ENCODE results near the gene AFDN.

DNA sequence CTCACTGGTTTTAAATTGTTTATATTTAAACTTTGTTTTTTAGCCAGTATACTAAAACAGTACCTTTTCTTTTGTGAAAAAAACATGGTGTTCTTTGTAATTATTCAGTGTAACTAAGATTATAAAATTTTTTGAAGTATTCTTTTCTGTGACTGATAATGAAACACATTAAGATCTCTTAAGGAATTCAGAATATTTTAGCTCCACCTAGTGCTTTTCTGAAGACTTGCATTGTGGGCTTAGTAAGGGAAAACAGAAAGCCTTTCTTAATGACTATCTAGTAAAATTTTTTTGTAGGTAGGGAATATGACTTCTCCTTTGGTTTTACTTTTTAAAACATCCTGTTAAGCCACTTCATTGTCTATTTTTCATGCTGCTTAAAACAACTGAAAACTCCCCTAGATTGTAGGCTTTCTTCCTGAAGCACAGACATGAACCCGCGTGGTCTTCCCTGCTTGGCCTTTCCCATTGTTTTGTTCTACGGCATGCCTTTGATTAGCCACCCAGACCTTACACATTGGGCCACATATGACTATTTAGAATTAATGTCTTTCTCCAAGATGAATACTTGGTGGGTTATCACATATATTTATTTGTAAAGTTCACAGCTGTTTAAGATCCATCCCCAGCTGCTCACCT, 72.1 kb downstream of the AFDN start:
- TF ChIP-seq, protein P1, sequence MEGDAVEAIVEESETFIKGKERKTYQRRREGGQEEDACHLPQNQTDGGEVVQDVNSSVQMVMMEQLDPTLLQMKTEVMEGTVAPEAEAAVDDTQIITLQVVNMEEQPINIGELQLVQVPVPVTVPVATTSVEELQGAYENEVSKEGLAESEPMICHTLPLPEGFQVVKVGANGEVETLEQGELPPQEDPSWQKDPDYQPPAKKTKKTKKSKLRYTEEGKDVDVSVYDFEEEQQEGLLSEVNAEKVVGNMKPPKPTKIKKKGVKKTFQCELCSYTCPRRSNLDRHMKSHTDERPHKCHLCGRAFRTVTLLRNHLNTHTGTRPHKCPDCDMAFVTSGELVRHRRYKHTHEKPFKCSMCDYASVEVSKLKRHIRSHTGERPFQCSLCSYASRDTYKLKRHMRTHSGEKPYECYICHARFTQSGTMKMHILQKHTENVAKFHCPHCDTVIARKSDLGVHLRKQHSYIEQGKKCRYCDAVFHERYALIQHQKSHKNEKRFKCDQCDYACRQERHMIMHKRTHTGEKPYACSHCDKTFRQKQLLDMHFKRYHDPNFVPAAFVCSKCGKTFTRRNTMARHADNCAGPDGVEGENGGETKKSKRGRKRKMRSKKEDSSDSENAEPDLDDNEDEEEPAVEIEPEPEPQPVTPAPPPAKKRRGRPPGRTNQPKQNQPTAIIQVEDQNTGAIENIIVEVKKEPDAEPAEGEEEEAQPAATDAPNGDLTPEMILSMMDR (IDR thresholded peaks at IDR 0.05 in 2 of 3, conservative IDR thresholded peaks at IDR 0.05 in 1 of 3; ENCODE audit: control insufficient read depth in 2 of 3, extremely low read depth in 1 of 3, insufficient read depth in 1 of 3, low read depth in 3 of 3, low read length in 3 of 3) = peak; percentile 68 to 77 (median 71); a peak in 5 of 6 replicates
- TF ChIP-seq, protein P2, sequence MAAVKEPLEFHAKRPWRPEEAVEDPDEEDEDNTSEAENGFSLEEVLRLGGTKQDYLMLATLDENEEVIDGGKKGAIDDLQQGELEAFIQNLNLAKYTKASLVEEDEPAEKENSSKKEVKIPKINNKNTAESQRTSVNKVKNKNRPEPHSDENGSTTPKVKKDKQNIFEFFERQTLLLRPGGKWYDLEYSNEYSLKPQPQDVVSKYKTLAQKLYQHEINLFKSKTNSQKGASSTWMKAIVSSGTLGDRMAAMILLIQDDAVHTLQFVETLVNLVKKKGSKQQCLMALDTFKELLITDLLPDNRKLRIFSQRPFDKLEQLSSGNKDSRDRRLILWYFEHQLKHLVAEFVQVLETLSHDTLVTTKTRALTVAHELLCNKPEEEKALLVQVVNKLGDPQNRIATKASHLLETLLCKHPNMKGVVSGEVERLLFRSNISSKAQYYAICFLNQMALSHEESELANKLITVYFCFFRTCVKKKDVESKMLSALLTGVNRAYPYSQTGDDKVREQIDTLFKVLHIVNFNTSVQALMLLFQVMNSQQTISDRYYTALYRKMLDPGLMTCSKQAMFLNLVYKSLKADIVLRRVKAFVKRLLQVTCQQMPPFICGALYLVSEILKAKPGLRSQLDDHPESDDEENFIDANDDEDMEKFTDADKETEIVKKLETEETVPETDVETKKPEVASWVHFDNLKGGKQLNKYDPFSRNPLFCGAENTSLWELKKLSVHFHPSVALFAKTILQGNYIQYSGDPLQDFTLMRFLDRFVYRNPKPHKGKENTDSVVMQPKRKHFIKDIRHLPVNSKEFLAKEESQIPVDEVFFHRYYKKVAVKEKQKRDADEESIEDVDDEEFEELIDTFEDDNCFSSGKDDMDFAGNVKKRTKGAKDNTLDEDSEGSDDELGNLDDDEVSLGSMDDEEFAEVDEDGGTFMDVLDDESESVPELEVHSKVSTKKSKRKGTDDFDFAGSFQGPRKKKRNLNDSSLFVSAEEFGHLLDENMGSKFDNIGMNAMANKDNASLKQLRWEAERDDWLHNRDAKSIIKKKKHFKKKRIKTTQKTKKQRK (IDR thresholded peaks at IDR 0.05; ENCODE audit: low read depth, low read length) = no peak
- TF ChIP-seq, protein P3, sequence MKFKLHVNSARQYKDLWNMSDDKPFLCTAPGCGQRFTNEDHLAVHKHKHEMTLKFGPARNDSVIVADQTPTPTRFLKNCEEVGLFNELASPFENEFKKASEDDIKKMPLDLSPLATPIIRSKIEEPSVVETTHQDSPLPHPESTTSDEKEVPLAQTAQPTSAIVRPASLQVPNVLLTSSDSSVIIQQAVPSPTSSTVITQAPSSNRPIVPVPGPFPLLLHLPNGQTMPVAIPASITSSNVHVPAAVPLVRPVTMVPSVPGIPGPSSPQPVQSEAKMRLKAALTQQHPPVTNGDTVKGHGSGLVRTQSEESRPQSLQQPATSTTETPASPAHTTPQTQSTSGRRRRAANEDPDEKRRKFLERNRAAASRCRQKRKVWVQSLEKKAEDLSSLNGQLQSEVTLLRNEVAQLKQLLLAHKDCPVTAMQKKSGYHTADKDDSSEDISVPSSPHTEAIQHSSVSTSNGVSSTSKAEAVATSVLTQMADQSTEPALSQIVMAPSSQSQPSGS (IDR thresholded peaks at IDR 0.05; ENCODE audit: low read length) = no peak
- TF ChIP-seq CBX5 (IDR thresholded peaks at IDR 0.05; ENCODE audit: low read depth) = no peak

Data from GM12878 (cell line).